Measurements from ENCODE around the gene MIGA1. TPM values are rescaled to one million over a fixed set of nuclear protein-coding genes. Genes with fewer than 3 reads are reported as not detected.
"Not testable (repeated sequence)": the region's sequence is repeated elsewhere in the genome, so short reads cannot be mapped to it uniquely, and the experiment has no call there.

The MIGA1 gene
- total RNA-seq, 2 donors from 2014 or later, result 10.0 to 16.2 TPM

DNA sequence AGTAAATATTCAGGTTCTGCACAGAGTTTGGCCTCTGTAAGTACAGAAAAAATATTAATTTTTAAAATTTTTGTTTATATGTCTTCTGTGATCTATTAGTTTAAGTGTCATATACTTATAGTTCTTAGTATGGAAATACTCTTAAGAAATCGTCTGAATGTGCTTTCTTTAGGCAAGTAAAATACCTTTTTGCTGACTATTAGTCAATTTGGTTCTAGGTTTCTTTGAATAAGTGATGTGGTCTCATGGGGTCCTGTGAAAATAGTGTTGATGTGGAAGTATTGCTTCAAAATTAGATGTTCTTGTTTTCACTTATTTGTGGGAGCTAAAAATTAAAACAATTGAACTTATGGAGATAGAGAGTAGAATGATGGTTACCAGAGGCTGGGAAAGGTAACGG is 23.9 kb downstream of the MIGA1 start:
- no peaks in the 10 kb centered on the region for H3K36me3 ChIP-seq
- H3K27me3 ChIP-seq, result no peaks in the 10 kb centered on the region
- H3K4me1 ChIP-seq, result no peaks in the 10 kb centered on the region
- TF ChIP-seq, protein P1, sequence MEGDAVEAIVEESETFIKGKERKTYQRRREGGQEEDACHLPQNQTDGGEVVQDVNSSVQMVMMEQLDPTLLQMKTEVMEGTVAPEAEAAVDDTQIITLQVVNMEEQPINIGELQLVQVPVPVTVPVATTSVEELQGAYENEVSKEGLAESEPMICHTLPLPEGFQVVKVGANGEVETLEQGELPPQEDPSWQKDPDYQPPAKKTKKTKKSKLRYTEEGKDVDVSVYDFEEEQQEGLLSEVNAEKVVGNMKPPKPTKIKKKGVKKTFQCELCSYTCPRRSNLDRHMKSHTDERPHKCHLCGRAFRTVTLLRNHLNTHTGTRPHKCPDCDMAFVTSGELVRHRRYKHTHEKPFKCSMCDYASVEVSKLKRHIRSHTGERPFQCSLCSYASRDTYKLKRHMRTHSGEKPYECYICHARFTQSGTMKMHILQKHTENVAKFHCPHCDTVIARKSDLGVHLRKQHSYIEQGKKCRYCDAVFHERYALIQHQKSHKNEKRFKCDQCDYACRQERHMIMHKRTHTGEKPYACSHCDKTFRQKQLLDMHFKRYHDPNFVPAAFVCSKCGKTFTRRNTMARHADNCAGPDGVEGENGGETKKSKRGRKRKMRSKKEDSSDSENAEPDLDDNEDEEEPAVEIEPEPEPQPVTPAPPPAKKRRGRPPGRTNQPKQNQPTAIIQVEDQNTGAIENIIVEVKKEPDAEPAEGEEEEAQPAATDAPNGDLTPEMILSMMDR (IDR thresholded peaks at IDR 0.05), result no peak
- H3K4me3 ChIP-seq, result no peak overlapping the region
- no peak overlapping the region for H3K27ac ChIP-seq
- no peak for DNase-seq
- H3K9ac ChIP-seq (ENCODE audit: low read depth in 2 of 2, low read length in 2 of 2), result no peak overlapping the region
- intact Hi-C loops (cut with DNase I), result no loop called here
- H3K9me3 ChIP-seq, result no peaks in the 10 kb centered on the region

DNA sequence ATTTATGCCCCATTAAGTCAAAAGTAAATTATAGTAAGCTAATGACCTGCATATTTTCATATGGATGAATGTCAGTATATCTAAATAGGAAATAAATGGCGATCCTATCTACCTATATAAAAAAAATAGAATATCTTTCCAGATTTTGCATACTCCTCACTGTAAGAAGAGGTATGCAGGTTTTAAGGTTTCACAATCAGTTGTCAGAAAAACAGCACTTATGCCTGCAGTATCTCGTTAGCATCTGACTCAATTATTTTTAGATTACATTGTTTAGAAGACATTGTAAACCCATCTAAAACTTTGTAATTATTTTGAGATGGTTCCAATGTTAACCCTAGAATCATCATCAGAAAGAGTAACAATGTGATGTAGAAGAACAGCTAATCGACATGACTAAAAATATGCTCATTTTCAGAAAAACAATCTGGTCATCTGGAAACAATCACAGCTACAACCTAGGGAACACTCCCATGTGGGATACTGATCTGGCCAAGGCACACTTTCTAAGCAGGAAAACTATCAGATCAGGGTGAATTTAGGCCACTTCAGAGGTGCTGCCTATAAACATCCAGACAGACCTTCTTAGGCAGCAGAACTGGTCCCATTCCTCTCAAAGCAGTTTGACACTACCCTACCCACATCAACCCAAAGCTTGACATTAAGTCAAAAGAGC is 30.5 kb downstream of the MIGA1 start:
- H3K9ac ChIP-seq (ENCODE audit: low read depth in 2 of 2, low read length in 2 of 2); H3K9me3 ChIP-seq; H3K4me3 ChIP-seq; H3K4me1 ChIP-seq; DNase-seq; intact Hi-C loops (cut with DNase I); H3K36me3 ChIP-seq; H3K27ac ChIP-seq; H3K27me3 ChIP-seq: not testable (repeated sequence)

DNA sequence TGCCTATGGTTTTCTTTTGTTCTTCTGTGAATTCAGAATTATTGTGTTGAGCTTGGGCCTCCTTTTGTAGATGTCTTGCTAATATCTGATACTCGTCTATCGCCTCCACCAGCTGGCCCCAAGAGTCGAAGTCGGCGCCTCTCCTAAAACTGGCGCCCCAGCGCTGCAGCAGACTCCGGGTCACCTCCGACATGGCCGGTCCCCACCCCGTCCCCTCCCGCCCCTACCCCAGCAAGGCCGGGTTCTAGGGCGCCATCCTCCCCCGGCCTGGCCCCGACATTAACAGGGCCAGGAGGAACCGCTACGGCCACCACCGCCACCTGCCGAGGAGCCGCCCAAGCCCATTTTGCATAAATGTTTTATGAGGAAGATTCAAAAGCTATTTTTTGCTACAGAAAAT is 32.1 kb downstream of the MIGA1 start:
- H3K36me3 ChIP-seq; H3K9me3 ChIP-seq; intact Hi-C loops (cut with DNase I); H3K9ac ChIP-seq (ENCODE audit: low read depth in 2 of 2, low read length in 2 of 2); DNase-seq; H3K27ac ChIP-seq; H3K4me3 ChIP-seq; H3K4me1 ChIP-seq; H3K27me3 ChIP-seq: not testable (repeated sequence)

DNA sequence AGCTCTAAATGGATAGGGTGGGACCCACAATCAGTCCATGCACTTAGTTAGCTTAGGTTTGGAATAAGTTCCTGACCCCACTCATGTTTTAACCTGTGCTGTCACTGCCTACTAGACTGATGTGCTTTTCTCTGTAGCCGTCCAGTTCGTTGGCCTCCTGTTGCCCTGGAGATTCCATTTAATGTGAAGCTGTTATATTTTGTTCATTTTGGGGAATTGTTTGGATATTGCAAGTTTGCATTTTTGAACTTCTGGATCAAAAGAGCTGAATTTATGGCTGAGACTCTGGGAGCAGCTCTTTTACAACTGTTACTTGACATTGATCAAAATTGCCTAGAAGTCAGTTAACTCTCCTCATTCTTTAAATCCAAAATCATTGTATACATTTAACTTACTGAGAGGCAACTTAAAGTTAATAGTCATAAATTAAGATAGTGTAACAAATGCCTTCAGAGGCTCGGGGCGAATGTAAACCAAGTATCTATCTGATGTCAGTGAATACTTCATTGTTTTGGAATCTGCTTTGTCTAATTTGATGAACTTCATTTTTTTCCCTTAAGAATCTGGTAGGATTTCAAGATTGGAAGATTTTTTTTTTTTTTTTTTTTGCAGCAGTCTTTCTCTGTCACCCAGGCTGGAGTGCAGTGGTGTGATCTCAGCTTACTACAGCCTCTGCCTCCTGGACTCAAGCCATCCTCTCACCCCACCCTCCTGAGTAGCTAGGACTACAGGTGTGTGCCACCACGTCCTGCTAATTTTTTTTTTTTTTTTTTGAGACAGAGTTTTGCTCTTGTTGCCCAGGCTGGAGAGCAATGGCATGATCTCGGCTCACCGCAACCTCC is 38.1 kb downstream of the MIGA1 start:
- Histone ChIP-seq H3K4me3 (no peak overlapping the region), H3K9ac (ENCODE audit: low read depth in 2 of 2, low read length in 2 of 2) (no peak overlapping the region), H3K27ac (no peak overlapping the region), H3K27me3 (no peaks in the 10 kb centered on the region), H3K4me1 (no peaks in the 10 kb centered on the region), H3K36me3 (no peaks in the 10 kb centered on the region), H3K9me3 (no peaks in the 10 kb centered on the region)
- no peak for DNase-seq
- TF ChIP-seq, protein P1 (IDR thresholded peaks at IDR 0.05), result no peak
- intact Hi-C loops (cut with DNase I), result no loop called here

DNA sequence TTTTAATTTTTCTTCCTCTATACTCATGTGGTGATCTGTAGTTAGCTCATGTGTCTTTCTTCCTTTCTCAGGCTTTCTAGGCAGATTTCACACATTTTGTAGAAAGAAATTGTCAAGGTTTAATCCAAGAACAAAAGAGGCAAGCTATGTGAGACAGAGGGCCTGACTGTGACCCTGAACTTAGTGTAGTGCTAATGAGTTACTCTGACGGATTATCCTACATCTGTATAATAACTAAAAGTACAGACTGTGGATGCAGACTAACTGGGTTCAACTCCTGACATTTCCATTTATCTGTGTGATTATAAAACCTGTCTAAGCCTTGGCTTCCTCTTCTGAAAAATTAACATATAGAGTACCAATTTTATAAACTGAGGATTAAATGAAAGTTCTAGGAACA is 40.7 kb downstream of the MIGA1 start:
- no peak for DNase-seq
- H3K9ac ChIP-seq (ENCODE audit: low read depth in 2 of 2, low read length in 2 of 2), result no peak overlapping the region
- no peak overlapping the region for H3K27ac ChIP-seq
- intact Hi-C loops (cut with DNase I), result loop anchor here (10.0 kb wide), 1 partner anchor 145 kb away; no protein-coding TSS in a partner anchor
- TF ChIP-seq, protein P1 (IDR thresholded peaks at IDR 0.05), result no peak
- no peaks in the 10 kb centered on the region for H3K9me3 ChIP-seq
- H3K36me3 ChIP-seq, result no peaks in the 10 kb centered on the region
- H3K4me3 ChIP-seq, result no peak overlapping the region
- no peaks in the 10 kb centered on the region for H3K27me3 ChIP-seq
- H3K4me1 ChIP-seq, result no peaks in the 10 kb centered on the region

DNA sequence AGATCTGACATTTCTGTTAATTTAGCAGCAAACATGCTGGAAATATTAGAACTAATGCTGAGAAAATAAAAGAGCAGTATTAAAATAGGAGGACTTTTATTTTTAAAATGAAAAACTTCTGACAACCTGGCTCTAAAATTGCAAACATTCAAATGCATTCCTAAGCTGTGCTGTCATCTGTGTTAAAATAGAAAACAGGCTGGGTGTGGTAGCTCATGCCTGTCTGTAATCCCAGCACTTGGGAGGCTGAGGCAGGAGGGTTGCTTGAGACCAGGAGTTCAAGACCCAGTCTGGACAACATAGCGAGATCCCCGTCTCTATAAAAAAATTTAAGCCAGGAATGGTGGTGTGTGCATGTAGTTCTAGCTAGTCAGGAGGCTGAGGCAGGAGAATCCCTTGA is 44.6 kb downstream of the MIGA1 start:
- no peak overlapping the region for H3K9ac ChIP-seq (ENCODE audit: low read depth in 2 of 2, low read length in 2 of 2)
- H3K4me1 ChIP-seq, result no peaks in the 10 kb centered on the region
- intact Hi-C loops (cut with DNase I), result loop anchor here (10.0 kb wide), 1 partner anchor 141 kb away; no protein-coding TSS in a partner anchor
- no peaks in the 10 kb centered on the region for H3K36me3 ChIP-seq
- no peaks in the 10 kb centered on the region for H3K27me3 ChIP-seq
- H3K4me3 ChIP-seq, result no peak overlapping the region
- no peaks in the 10 kb centered on the region for H3K9me3 ChIP-seq
- TF ChIP-seq, protein P1 (IDR thresholded peaks at IDR 0.05), result no peak
- no peak overlapping the region for H3K27ac ChIP-seq
- DNase-seq, result no peak
